ENCODE measurements around the gene PHRF1.

DNA sequence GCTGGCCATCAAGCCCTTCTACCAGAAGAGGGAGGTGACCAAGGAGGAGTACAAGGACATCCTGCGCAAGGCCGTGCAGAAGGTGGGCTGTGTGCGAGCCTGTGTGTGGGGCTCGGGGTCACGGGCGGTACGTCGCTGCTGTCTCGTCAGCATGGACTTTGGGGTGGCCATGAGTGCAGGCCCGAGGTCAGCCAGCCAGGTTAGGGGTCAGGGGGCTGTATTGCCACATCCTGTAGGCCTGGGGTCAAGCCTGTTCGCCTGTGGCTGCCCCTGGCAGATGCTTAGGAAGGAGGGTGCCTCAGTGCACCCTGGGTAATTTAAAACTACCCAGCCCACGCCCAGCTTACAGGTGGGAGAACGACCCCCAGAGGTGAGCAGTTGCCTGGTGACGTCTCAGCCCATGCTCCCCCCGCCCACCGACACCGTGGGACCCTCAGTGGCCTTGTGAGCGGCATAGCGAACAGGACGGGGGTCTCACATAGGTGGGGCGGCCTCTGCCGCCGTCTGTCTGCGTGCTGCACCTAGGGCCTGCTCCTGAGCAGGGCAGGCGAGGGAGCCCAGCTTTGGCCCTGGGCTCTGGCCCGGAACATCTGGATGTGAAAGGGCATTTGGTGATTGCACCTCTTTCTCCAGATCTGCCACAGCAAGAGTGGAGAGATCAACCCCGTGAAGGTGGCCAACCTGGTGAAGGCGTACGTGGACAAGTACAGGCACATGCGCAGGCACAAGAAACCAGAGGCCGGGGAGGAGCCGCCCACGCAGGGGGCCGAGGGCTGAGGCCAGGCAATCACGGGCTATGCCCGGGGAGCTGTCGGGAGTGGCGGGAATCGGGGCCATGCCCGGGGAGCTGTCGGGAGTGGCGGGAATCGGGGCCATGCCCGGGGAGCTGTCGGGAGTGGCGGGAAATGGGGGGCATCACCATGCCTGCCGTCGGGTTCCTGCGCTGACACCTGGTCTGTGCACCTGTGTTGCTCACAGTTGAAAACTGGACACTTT lies 35.0 kb downstream of the PHRF1 start:
- TF ChIP-seq, protein P1, sequence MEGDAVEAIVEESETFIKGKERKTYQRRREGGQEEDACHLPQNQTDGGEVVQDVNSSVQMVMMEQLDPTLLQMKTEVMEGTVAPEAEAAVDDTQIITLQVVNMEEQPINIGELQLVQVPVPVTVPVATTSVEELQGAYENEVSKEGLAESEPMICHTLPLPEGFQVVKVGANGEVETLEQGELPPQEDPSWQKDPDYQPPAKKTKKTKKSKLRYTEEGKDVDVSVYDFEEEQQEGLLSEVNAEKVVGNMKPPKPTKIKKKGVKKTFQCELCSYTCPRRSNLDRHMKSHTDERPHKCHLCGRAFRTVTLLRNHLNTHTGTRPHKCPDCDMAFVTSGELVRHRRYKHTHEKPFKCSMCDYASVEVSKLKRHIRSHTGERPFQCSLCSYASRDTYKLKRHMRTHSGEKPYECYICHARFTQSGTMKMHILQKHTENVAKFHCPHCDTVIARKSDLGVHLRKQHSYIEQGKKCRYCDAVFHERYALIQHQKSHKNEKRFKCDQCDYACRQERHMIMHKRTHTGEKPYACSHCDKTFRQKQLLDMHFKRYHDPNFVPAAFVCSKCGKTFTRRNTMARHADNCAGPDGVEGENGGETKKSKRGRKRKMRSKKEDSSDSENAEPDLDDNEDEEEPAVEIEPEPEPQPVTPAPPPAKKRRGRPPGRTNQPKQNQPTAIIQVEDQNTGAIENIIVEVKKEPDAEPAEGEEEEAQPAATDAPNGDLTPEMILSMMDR (IDR thresholded peaks at IDR 0.05), result no peak
- no peak for TF ChIP-seq POLR2A (IDR thresholded peaks at IDR 0.05)
